Common myeloid progenitor, CD34-positive (primary cell): ENCODE results near the gene ADAM8.

Experiments
- CTCF ChIA-PET: fragments of 350-600 bp; sonication (Branson Sonifier 250); formaldehyde crosslinking; loops from one replicate; lab custom pipeline; 2021; ENCODE audit warnings: antibody characterized with exemption; lab: Charles Lee
- POLR2A ChIA-PET: fragments of 350-600 bp; sonication (Branson Sonifier 250); formaldehyde crosslinking; loops from one replicate; lab custom pipeline; 2021; ENCODE audit warnings: antibody characterized with exemption; lab: Charles Lee
- DNase-seq, 3 donors: peaks; one replicate each; pipeline versions ENCODE4 v3.0.0 to v3.0.0-alpha.2; 2013
- H3K27ac ChIP-seq, 2 experiments: 1 replicate in 1 of 2; 2 replicates in 1 of 2; pipeline ENCODE4 v1.7.0; 2013; ENCODE audit warnings: inconsistent platforms in 2 of 2, low read length in 2 of 2, mild to moderate bottlenecking in 2 of 2, low read depth in 1 of 2, moderate library complexity in 1 of 2; ENCODE audit not compliant: severe bottlenecking in 2 of 2, insufficient read depth in 1 of 2, poor library complexity in 1 of 2
- H3K27me3 ChIP-seq, 5 experiments: replicated peaks in 2 of 5; 1 replicate in 3 of 5; 2 replicates in 2 of 5; pipeline versions ENCODE4 v1.6.1 to v1.7.0; 2013; ENCODE audit warnings: low read length in 4 of 5, mild to moderate bottlenecking in 2 of 5, moderate library complexity in 2 of 5, inconsistent platforms in 1 of 5; ENCODE audit not compliant: insufficient read depth in 5 of 5, control insufficient read depth in 4 of 5
- H3K36me3 ChIP-seq, 4 experiments: 1 replicate in 2 of 4; 2 replicates in 2 of 4; pipeline versions ENCODE4 v1.6.1 to v1.7.0; 2013; ENCODE audit warnings: low read length in 3 of 4, control low read depth in 1 of 4, mild to moderate bottlenecking in 1 of 4; ENCODE audit not compliant: control insufficient read depth in 4 of 4, insufficient read depth in 4 of 4
- H3K4me1 ChIP-seq, 4 experiments: 1 replicate in 3 of 4; 2 replicates in 1 of 4; pipeline versions ENCODE4 v1.6.1 to v1.7.1; 2013; ENCODE audit warnings: low read length in 3 of 4, mild to moderate bottlenecking in 3 of 4, control low read depth in 1 of 4, inconsistent platforms in 1 of 4, moderate library complexity in 1 of 4; ENCODE audit not compliant: control insufficient read depth in 4 of 4, insufficient read depth in 4 of 4; ENCODE audit errors: control extremely low read depth in 1 of 4
- H3K4me3 ChIP-seq, 7 experiments: 1 replicate in 4 of 7; 2 replicates in 3 of 7; pipeline versions ENCODE4 v1.5.1 to v1.7.0; 2013; ENCODE audit warnings: mild to moderate bottlenecking in 7 of 7, low read length in 6 of 7, moderate library complexity in 6 of 7, inconsistent platforms in 2 of 7, low read depth in 2 of 7, control low read depth in 1 of 7; ENCODE audit not compliant: insufficient read depth in 4 of 7, control insufficient read depth in 1 of 7; ENCODE audit errors: extremely low read depth in 1 of 7
- H3K9me3 ChIP-seq, 5 experiments: 1 replicate in 4 of 5; 2 replicates in 1 of 5; pipeline versions ENCODE4 v1.6.1 to v1.7.1; 2013; ENCODE audit warnings: low read length in 4 of 5, mild to moderate bottlenecking in 2 of 5, inconsistent platforms in 1 of 5, low read depth in 1 of 5, moderate library complexity in 1 of 5; ENCODE audit not compliant: control insufficient read depth in 4 of 5, insufficient read depth in 2 of 5; ENCODE audit errors: control extremely low read depth in 1 of 5
- WGBS: methylation state at CpG from one replicate; pipeline ENCODE4 v1.1.5; 2013; ENCODE audit not compliant: insufficient coverage; 5-methylcytosine and 5-hydroxymethylcytosine counted together

The ADAM8 gene

GRCh38 chr10:133261726-133262325, 14.8 kb downstream of the ADAM8 start:
- peaks cover 0 to 30% (median 7%) of the 10 kb centered on the region in 4 experiments for H3K36me3 ChIP-seq
- peak in 2 of 3 donors; percentile 64 to 70 for DNase-seq
- 0% methylated on average over 23 of the region's 79 CpGs for WGBS
- ChIA-PET POLR2A (interaction anchor here (3.1 to 7.6 kb wide), 2 partner anchors 12 to 17 kb away, joined by 18 to 63 read pairs; partner anchors contain the start of gene ADAM8), CTCF (interaction anchor here (0.7 to 6.8 kb wide), 9 partner anchors 9 to 46 kb away, joined by 3 to 112 read pairs (median 4); partner anchors contain the start of gene ADAM8)
- H3K9me3 ChIP-seq = no peaks in the 10 kb centered on the region
- peak overlapping the region in 6 of 7 experiments; percentile 19 to 74 (median 59) for H3K4me3 ChIP-seq
- no peaks in the 10 kb centered on the region for H3K27me3 ChIP-seq
- H3K27ac ChIP-seq = no peak overlapping the region
- peaks cover 5 to 64% (median 61%) of the 10 kb centered on the region in 4 experiments for H3K4me1 ChIP-seq

GRCh38 chr10:133260895-133261725, 15.6 kb downstream of the ADAM8 start:
- peaks cover 0 to 23% (median 4%) of the 10 kb centered on the region in 4 experiments for H3K36me3 ChIP-seq
- peaks cover 8 to 70% (median 68%) of the 10 kb centered on the region in 4 experiments for H3K4me1 ChIP-seq
- no peak overlapping the region for H3K27ac ChIP-seq
- peak in 2 of 3 donors; percentile 50 to 62 for DNase-seq
- CTCF ChIA-PET = interaction anchor here (0.7 to 6.8 kb wide), 4 partner anchors 9 to 22 kb away, joined by 3 to 112 read pairs (median 24); partner anchors contain the start of gene ADAM8
- no peaks in the 10 kb centered on the region for H3K9me3 ChIP-seq
- POLR2A ChIA-PET = interaction anchor here (3.1 to 7.6 kb wide), 2 partner anchors 13 to 18 kb away, joined by 18 to 63 read pairs; partner anchors contain the start of gene ADAM8
- no peaks in the 10 kb centered on the region for H3K27me3 ChIP-seq
- H3K4me3 ChIP-seq = peak overlapping the region in 6 of 7 experiments; percentile 2 to 72 (median 58)
- 29% methylated on average over 29 of the region's 50 CpGs for WGBS

DNA sequence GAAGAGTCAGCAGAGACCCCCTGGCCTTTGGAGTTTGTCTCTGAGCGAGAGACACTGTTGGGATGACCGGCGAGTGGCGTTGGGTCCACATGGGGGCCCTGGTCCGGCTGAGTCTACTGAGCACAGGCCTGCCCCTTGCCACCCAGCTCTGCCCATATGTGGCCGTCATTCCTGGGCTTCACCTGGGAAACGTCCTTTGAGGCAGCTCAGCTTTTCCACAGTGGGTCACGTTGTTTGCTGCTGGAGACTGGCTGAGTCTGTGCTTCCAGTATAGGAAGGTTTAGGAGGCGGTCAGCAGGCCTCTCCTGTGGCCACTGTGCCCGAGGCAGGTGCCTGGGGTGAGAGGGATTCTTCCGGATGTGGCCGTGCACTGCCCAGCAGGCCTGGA, 17.1 kb downstream of the ADAM8 start:
- peaks cover 0 to 20% (median 4%) of the 10 kb centered on the region in 4 experiments for H3K36me3 ChIP-seq
- H3K4me1 ChIP-seq = peaks cover 8 to 74% (median 70%) of the 10 kb centered on the region in 4 experiments
- H3K27ac ChIP-seq = peak overlapping the region in 1 of 2 experiments; percentile 52
- POLR2A ChIA-PET = interaction anchor here (0.7 to 3.2 kb wide), 4 partner anchors 12 to 48 kb away, joined by 3 to 54 read pairs (median 20); partner anchors contain the start of gene ADAM8
- no peaks in the 10 kb centered on the region for H3K9me3 ChIP-seq
- WGBS = 14% methylated on average over 12 of the region's 12 CpGs
- DNase-seq = no peak
- no peaks in the 10 kb centered on the region for H3K27me3 ChIP-seq
- peak overlapping the region in 2 of 7 experiments; percentile 35 to 40 for H3K4me3 ChIP-seq
- CTCF ChIA-PET = interaction anchor here (0.9 to 6.8 kb wide), 6 partner anchors 8 to 354 kb away, joined by 3 to 112 read pairs (median 9); partner anchors contain the start of gene ADAM8

DNA sequence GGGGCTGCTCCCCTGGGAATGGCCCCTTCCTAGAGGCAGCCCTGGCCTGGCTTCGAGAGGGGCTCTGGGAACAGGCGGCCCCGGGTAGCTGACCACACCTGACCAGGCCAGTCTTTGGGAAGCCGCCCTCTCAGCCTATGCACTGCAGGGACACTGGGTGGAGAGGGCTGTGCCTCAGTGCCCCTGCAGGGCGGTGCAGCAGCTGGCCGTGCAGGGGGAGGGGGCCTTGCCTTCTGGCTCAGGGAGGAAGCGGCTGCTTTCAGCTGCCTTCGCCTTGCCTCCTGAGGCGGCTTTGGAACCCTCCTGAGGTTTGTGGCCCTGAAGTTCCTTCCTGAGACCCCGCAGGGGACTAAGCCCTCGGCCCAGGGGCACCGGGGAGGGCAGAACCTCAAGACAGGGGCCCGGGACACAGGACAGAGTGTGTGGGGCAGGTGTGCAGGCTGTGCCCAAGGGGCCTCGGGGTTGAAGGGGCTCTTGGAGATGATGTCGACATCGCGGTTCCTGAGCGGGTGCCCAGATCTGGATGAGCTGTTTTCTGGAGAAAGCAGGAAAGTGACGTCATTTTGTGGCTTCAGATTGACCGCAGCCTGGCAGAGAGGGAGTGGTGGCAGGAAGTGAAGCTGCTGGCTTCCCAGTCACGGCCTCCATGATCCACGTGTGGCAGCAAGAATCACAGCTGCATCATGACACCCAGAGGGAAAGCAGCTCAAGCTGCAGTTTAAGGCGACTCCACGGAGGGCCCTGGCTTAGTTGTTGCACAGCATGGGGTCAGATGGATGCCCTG, 17.7 kb downstream of the ADAM8 start:
- H3K36me3 ChIP-seq = peaks cover 0 to 15% (median 2%) of the 10 kb centered on the region in 4 experiments
- WGBS = 2% methylated on average over 24 of the region's 24 CpGs
- DNase-seq = peak; percentile 99
- H3K4me1 ChIP-seq = peaks cover 8 to 72% (median 68%) of the 10 kb centered on the region in 4 experiments
- peak overlapping the region in 1 of 2 experiments; percentile 79 for H3K27ac ChIP-seq
- ChIA-PET CTCF (interaction anchor here (0.9 to 6.8 kb wide), 10 partner anchors 9 to 354 kb away, joined by 3 to 112 read pairs (median 6); partner anchors contain the start of gene ADAM8), POLR2A (interaction anchor here (0.7 to 3.2 kb wide), 6 partner anchors 12 to 49 kb away, joined by 3 to 54 read pairs (median 8); partner anchors contain the start of gene ADAM8)
- H3K9me3 ChIP-seq = no peaks in the 10 kb centered on the region
- no peaks in the 10 kb centered on the region for H3K27me3 ChIP-seq
- H3K4me3 ChIP-seq = peak overlapping the region in 4 of 7 experiments; percentile 15 to 40 (median 34)

DNA sequence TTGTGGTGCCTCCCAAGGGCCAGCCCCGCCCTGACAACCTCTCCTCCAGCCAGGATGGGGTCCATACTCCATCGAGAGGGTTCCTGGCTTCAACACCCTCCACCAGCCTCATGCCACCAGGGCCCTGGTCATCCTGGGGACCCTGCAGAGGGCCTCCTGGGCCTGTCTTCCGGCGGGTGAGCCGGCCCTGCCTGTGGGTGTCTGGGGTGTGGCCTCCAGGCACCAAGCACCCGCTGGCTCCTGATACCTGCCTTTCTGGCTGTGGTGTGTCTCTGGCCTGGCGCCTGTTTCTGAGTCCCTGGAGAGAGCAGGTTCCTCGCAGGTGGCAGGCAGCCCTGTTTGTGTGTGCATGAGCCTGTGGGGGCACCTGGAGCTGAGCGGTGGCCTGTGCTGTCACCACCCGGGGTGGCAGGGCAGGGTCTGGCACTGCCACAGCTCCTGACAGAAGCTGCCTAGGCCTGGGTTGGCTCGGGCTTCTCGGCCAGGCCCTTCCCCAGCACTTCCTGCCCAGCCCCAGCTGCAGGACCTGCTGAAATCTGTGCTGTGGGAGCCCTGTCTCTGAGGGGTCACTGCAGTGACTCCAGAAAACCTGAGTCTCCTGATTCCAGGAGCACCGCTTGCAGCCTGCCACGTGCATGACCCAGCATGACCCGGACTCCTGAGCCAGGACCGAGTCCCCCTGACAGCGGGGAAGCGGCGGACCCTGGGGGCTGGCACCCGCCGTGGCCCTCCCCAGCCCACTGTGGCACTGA, 18.4 kb downstream of the ADAM8 start:
- DNase-seq = peak in 2 of 3 donors; percentile 62 to 73
- peak overlapping the region in 4 of 7 experiments; percentile 11 to 41 (median 34) for H3K4me3 ChIP-seq

More for the DNA sequence above, 18.4 kb downstream of the ADAM8 start:
- H3K4me1 ChIP-seq = peaks cover 8 to 72% (median 68%) of the 10 kb centered on the region in 4 experiments
- 20% methylated on average over 14 of the region's 21 CpGs for WGBS
- CTCF ChIA-PET = interaction anchor here (1.1 to 6.8 kb wide), 10 partner anchors 11 to 115 kb away, joined by 3 to 112 read pairs (median 7); partner anchors contain the start of gene ADAM8
- POLR2A ChIA-PET = interaction anchor here (0.9 to 3.2 kb wide), 7 partner anchors 11 to 24 kb away, joined by 3 to 54 read pairs (median 4); partner anchors contain the start of gene ADAM8
- H3K36me3 ChIP-seq = peaks cover 0 to 9% (median under 1%) of the 10 kb centered on the region in 4 experiments
- no peaks in the 10 kb centered on the region for H3K27me3 ChIP-seq
- no peaks in the 10 kb centered on the region for H3K9me3 ChIP-seq
- peak overlapping the region in 1 of 2 experiments; percentile 79 for H3K27ac ChIP-seq
